Calu3 (cell line): ENCODE results near the gene MSLN. TPM values are rescaled to one million over a fixed set of nuclear protein-coding genes. Genes with fewer than 3 reads are reported as not detected.

Experiments
- BruUV-seq: library from RNA; stranded (reverse); fragments of 400-500 nt; replicated peaks from 2 replicates; lab custom pipeline; 2021; lab: Mats Ljungman, UMichigan
- CTCF ChIA-PET: fragments of 300-600 bp; sonication (Branson Sonifier 250); formaldehyde crosslinking; loops from one replicate; lab custom pipeline; 2022; ENCODE audit warnings: antibody characterized with exemption; lab: Charles Lee
- DNase-seq: peaks from one replicate; pipeline ENCODE4 v3.0.0; 2022
- H3K27ac Mint-ChIP-seq: one replicate; pipeline ENCODE4 v1.8.0; 2022; ENCODE audit warnings: mixed read lengths; ENCODE audit not compliant: unreplicated experiment
- H3K27me3 Mint-ChIP-seq: one replicate; pipeline ENCODE4 v1.8.0; 2022; ENCODE audit warnings: mixed read lengths; ENCODE audit not compliant: unreplicated experiment
- H3K36me3 Mint-ChIP-seq: one replicate; pipeline ENCODE4 v1.8.0; 2022; ENCODE audit warnings: mild to moderate bottlenecking, moderate library complexity, mixed read lengths; ENCODE audit not compliant: insufficient read depth, unreplicated experiment
- H3K4me1 Mint-ChIP-seq: one replicate; pipeline ENCODE4 v1.8.0; 2022; ENCODE audit warnings: mild to moderate bottlenecking, low read depth, mixed read lengths; ENCODE audit not compliant: unreplicated experiment
- H3K4me3 Mint-ChIP-seq: one replicate; pipeline ENCODE4 v1.8.0; 2022; ENCODE audit warnings: mild to moderate bottlenecking, low read depth, moderate library complexity, mixed read lengths; ENCODE audit not compliant: unreplicated experiment
- H3K9me3 Mint-ChIP-seq: one replicate; pipeline ENCODE4 v1.8.0; 2022; ENCODE audit warnings: low read depth, mixed read lengths; ENCODE audit not compliant: unreplicated experiment
- CTCF ChIP-seq: fragments of 200-600 bp; IDR thresholded peaks from one replicate; pipeline ENCODE4 v1.8.0; 2022; ENCODE audit warnings: antibody characterized with exemption; ENCODE audit not compliant: unreplicated experiment
- intact Hi-C: fragments of 100-400 bp; cut with micrococcal nuclease; formaldehyde crosslinking; loops from one replicate; pipeline ENCODE4 v1.10.0; 2022; ENCODE audit not compliant: unreplicated experiment
- total RNA-seq: library from RNA; stranded (reverse); gene quantifications from 2 replicates; pipeline ENCODE4 v1.2.3, GENCODE V29; 2022

Gene MSLN
- total RNA-seq, 1 experiment from 2014 or later: 3.4 TPM

- no peak for TF ChIP-seq CTCF
- Mint-ChIP-seq H3K27ac (peak overlapping the region; percentile 67), H3K4me1 (peaks cover 19% of the 10 kb centered on the region), H3K4me3 (peak overlapping the region; percentile 84), H3K36me3 (peaks cover 78% of the 10 kb centered on the region), H3K27me3 (no peaks in the 10 kb centered on the region), H3K9me3 (no peaks in the 10 kb centered on the region)
- intact Hi-C loops: no loop called here
- CTCF ChIA-PET: interaction anchor here (0.6 to 1.3 kb wide), 4 partner anchors 10 to 74 kb away, joined by 3 to 6 read pairs (median 4); no protein-coding TSS in a partner anchor
- BruUV-seq: TSS peak; percentile 10
- DNase-seq: no peak
These were observed 38.6 kb upstream of the MSLN start for GRCh38 chr16:721765-722540.

GRCh38 chr16:722835-723633 lies 37.5 kb upstream of the MSLN start:
- TF ChIP-seq CTCF: no peak
- Mint-ChIP-seq H3K27me3 (no peaks in the 10 kb centered on the region), H3K27ac (peak overlapping the region; percentile 2), H3K4me3 (no peak overlapping the region), H3K9me3 (no peaks in the 10 kb centered on the region), H3K4me1 (peaks cover 19% of the 10 kb centered on the region), H3K36me3 (peaks cover 79% of the 10 kb centered on the region)
- no TSS peak for BruUV-seq
- CTCF ChIA-PET: interaction anchor here (1.2 kb wide), 1 partner anchor 75 kb away, joined by 3 read pairs; no protein-coding TSS in a partner anchor
- no peak for DNase-seq
- intact Hi-C loops: no loop called here

- BruUV-seq: no TSS peak
- intact Hi-C loops: no loop called here
- no peak for DNase-seq
- no peaks in the 10 kb centered on the region for H3K9me3 Mint-ChIP-seq
- no peak for TF ChIP-seq CTCF
- peaks cover 16% of the 10 kb centered on the region for H3K4me1 Mint-ChIP-seq
- no peak overlapping the region for H3K27ac Mint-ChIP-seq
- H3K27me3 Mint-ChIP-seq: no peaks in the 10 kb centered on the region
- CTCF ChIA-PET: interaction anchor here (1.2 kb wide), 1 partner anchor 76 kb away, joined by 3 read pairs; no protein-coding TSS in a partner anchor
- H3K36me3 Mint-ChIP-seq: peaks cover 78% of the 10 kb centered on the region
- H3K4me3 Mint-ChIP-seq: no peak overlapping the region
These were observed 36.8 kb upstream of the MSLN start for GRCh38 chr16:723695-724094.

- TF ChIP-seq CTCF: no peak
- Mint-ChIP-seq H3K4me1 (peaks cover 9% of the 10 kb centered on the region), H3K4me3 (no peak overlapping the region), H3K9me3 (no peaks in the 10 kb centered on the region), H3K27ac (no peak overlapping the region), H3K36me3 (peaks cover 74% of the 10 kb centered on the region), H3K27me3 (no peaks in the 10 kb centered on the region)
- no TSS peak for BruUV-seq
- no peak for DNase-seq
- CTCF ChIA-PET: interaction anchor here (1.1 kb wide), 1 partner anchor 17 kb away, joined by 3 read pairs; no protein-coding TSS in a partner anchor
- intact Hi-C loops: no loop called here
These were observed 36.1 kb upstream of the MSLN start for GRCh38 chr16:724188-725040.
